ENCODE results near the gene YY1.
"Not testable (repeated sequence)": the region's sequence is repeated elsewhere in the genome, so short reads cannot be mapped to it uniquely, and the experiment has no call there.

The YY1 gene

GRCh38 chr14:100297320-100298300 is 58.7 kb downstream of the YY1 start:
- no peak for DNase-seq

GRCh38 chr14:100298551-100299237 is 59.8 kb downstream of the YY1 start:
- no peak for DNase-seq

- DNase-seq = no peak
Measured at GRCh38 chr14:100299238-100299560, 60.3 kb downstream of the YY1 start.

- no peak for DNase-seq
Measured at GRCh38 chr14:100302616-100303015, 63.7 kb downstream of the YY1 start.

GRCh38 chr14:100303179-100303578 is 64.2 kb downstream of the YY1 start:
- DNase-seq = no peak

GRCh38 chr14:100303925-100304324 is 65.0 kb downstream of the YY1 start:
- no peak for DNase-seq

- no peak for DNase-seq
Measured at GRCh38 chr14:100304825-100305323, 65.9 kb downstream of the YY1 start.

- DNase-seq = peak; percentile 44
Measured at GRCh38 chr14:100305324-100306100, 66.6 kb downstream of the YY1 start.

- peak; percentile 56 for DNase-seq
Measured at GRCh38 chr14:100306101-100306997, 67.4 kb downstream of the YY1 start, which contains the start of gene SLC25A29. TSS of gene SLC25A29 (minus strand) at chr14:100306444. CDS start at chr14:100306232, 212 bp downstream.

GRCh38 chr14:100306998-100307765 is 68.2 kb downstream of the YY1 start:
- DNase-seq = no peak

GRCh38 chr14:100307766-100308426 is 69.0 kb downstream of the YY1 start:
- DNase-seq = no peak

GRCh38 chr14:100308427-100308792 is 69.5 kb downstream of the YY1 start:
- not testable (repeated sequence) for DNase-seq

- no peak for DNase-seq
Measured at GRCh38 chr14:100309028-100309737, 70.2 kb downstream of the YY1 start.

- DNase-seq = not testable (repeated sequence)
Measured at GRCh38 chr14:100312110-100312876, 73.3 kb downstream of the YY1 start.

GRCh38 chr14:100312877-100313400 is 74.0 kb downstream of the YY1 start:
- DNase-seq = no peak

GRCh38 chr14:100313464-100314230 is 74.7 kb downstream of the YY1 start:
- DNase-seq = no peak

- DNase-seq = no peak
Measured at GRCh38 chr14:100314724-100315123, 75.8 kb downstream of the YY1 start.

GRCh38 chr14:100317389-100317788 is 78.4 kb downstream of the YY1 start:
- DNase-seq = no peak

Measured in T-helper 9 cell (primary cell).